Measurements from ENCODE around the gene OLFM1.

OLFM1 gene

GRCh38 chr9:135087489-135087792 lies at the start of gene OLFM1:
Gene OLFM1 (plus strand): TSS chr9:135087668. CDS start chr9:135087990, 322 bp downstream.
- no peak for FAIRE-seq

GRCh38 chr9:135038331-135038730 lies 49.1 kb upstream of the OLFM1 start:
- no peak for FAIRE-seq

- no peak for FAIRE-seq
Observed at GRCh38 chr9:135038826-135039225, 48.6 kb upstream of the OLFM1 start.

GRCh38 chr9:135039266-135039870 lies 48.1 kb upstream of the OLFM1 start:
- no peak for FAIRE-seq

GRCh38 chr9:135039916-135040645 lies 47.4 kb upstream of the OLFM1 start:
- no peak for FAIRE-seq

GRCh38 chr9:135040892-135041291 lies 46.6 kb upstream of the OLFM1 start:
- no peak for FAIRE-seq

- no peak for FAIRE-seq
Observed at GRCh38 chr9:135043345-135043744, 44.1 kb upstream of the OLFM1 start.

GRCh38 chr9:135045264-135045927 lies 42.1 kb upstream of the OLFM1 start:
- FAIRE-seq: no peak

GRCh38 chr9:135045928-135046738 lies 41.3 kb upstream of the OLFM1 start:
- no peak for FAIRE-seq

- no peak for FAIRE-seq
Observed at GRCh38 chr9:135046739-135047350, 40.6 kb upstream of the OLFM1 start.

- no peak for FAIRE-seq
Observed at GRCh38 chr9:135047521-135047920, 39.9 kb upstream of the OLFM1 start.

- no peak for FAIRE-seq
Observed at GRCh38 chr9:135048046-135048757, 39.3 kb upstream of the OLFM1 start.

GRCh38 chr9:135048758-135049444 lies 38.6 kb upstream of the OLFM1 start:
- no peak for FAIRE-seq

- no peak for FAIRE-seq
Observed at GRCh38 chr9:135049460-135049859, 38.0 kb upstream of the OLFM1 start.

- no peak for FAIRE-seq
Observed at GRCh38 chr9:135050072-135050990, 37.1 kb upstream of the OLFM1 start.

GRCh38 chr9:135051316-135052038 lies 36.0 kb upstream of the OLFM1 start:
- no peak for FAIRE-seq

- no peak for FAIRE-seq
Observed at GRCh38 chr9:135053133-135053532, 34.3 kb upstream of the OLFM1 start.

- FAIRE-seq: no peak
Observed at GRCh38 chr9:135055181-135055580, 32.3 kb upstream of the OLFM1 start.

GRCh38 chr9:135056541-135056940 lies 30.9 kb upstream of the OLFM1 start:
- FAIRE-seq: no peak

Measured in TTC549 (cell line).